ENCODE data around the gene CHAF1B. TPM values are rescaled to one million over a fixed set of nuclear protein-coding genes. Genes with fewer than 3 reads are reported as not detected.

CHAF1B gene
- total RNA-seq, 1 experiment from 2014 or later = 20.7 TPM

DNA sequence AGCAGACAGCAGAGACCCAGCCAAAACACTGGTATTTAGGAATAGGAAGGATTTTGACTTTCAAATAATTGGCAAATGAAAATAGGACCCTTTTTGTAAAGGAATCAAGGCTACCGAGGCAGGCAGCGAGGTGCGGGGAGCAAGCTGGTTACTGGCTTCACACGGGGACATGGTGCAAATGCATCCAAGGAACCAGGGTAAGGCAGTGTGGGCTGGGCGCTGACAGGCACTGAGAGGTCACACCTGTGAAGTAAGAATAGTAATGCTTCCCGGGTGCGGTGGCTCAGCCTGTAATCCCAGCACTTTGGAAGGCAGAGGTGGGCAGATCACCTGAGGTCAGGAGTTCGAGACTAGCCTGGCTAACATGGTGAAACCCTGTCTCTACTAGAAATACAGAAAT is 15.5 kb downstream of the CHAF1B start (continued):
- no peak for TF ChIP-seq ZNF512 (CRISPR knock-in tag; IDR thresholded peaks at IDR 0.05; ENCODE audit: borderline replicate concordance)
- no peak for TF ChIP-seq TEAD4 (CRISPR knock-in tag; IDR thresholded peaks at IDR 0.05)
- TF ChIP-seq RELA (CRISPR knock-in tag; IDR thresholded peaks at IDR 0.05; ENCODE audit: borderline replicate concordance) = no peak
- TF ChIP-seq ZNF416 (CRISPR knock-in tag; IDR thresholded peaks at IDR 0.05) = no peak
- no peak for TF ChIP-seq ZNF138 (CRISPR knock-in tag; conservative IDR thresholded peaks at IDR 0.05)
- no peak for TF ChIP-seq PRRX2 (CRISPR knock-in tag; IDR thresholded peaks at IDR 0.05)
- TF ChIP-seq NFE2L1 (CRISPR knock-in tag; IDR thresholded peaks at IDR 0.05) = no peak
- TF ChIP-seq ELF4 (CRISPR knock-in tag; IDR thresholded peaks at IDR 0.05; ENCODE audit: low read depth) = no peak
- no peak for TF ChIP-seq NR2C2 (CRISPR knock-in tag; IDR thresholded peaks at IDR 0.05)
- TF ChIP-seq CREB1 (CRISPR knock-in tag; IDR thresholded peaks at IDR 0.05) = no peak
- TF ChIP-seq MAX (CRISPR knock-in tag; IDR thresholded peaks at IDR 0.05) = no peak
- no peak for TF ChIP-seq PRDM15 (CRISPR knock-in tag; IDR thresholded peaks at IDR 0.05)
- TF ChIP-seq ARID4B (CRISPR knock-in tag; IDR thresholded peaks at IDR 0.05; ENCODE audit: borderline replicate concordance) = no peak

GRCh38 chr21:36402339-36402738 is 17.1 kb downstream of the CHAF1B start:
- TF ChIP-seq, protein P1, sequence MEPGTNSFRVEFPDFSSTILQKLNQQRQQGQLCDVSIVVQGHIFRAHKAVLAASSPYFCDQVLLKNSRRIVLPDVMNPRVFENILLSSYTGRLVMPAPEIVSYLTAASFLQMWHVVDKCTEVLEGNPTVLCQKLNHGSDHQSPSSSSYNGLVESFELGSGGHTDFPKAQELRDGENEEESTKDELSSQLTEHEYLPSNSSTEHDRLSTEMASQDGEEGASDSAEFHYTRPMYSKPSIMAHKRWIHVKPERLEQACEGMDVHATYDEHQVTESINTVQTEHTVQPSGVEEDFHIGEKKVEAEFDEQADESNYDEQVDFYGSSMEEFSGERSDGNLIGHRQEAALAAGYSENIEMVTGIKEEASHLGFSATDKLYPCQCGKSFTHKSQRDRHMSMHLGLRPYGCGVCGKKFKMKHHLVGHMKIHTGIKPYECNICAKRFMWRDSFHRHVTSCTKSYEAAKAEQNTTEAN (CRISPR knock-in tag; IDR thresholded peaks at IDR 0.05) = no peak
- no peak for TF ChIP-seq ZNF317 (CRISPR knock-in tag; IDR thresholded peaks at IDR 0.05; ENCODE audit: borderline replicate concordance, low read depth)
- no peak for TF ChIP-seq RORB (CRISPR knock-in tag; IDR thresholded peaks at IDR 0.05)
- TF ChIP-seq EMX1 (CRISPR knock-in tag; IDR thresholded peaks at IDR 0.05) = no peak
- TF ChIP-seq TEAD4 (CRISPR knock-in tag; IDR thresholded peaks at IDR 0.05) = no peak
- TF ChIP-seq ZNF219 (CRISPR knock-in tag; IDR thresholded peaks at IDR 0.05; ENCODE audit: borderline replicate concordance) = no peak
- no peak for TF ChIP-seq TCF7 (CRISPR knock-in tag; IDR thresholded peaks at IDR 0.05; ENCODE audit: low read depth)
- TF ChIP-seq SP1 (CRISPR knock-in tag; conservative IDR thresholded peaks at IDR 0.05) = no peak
- no peak for TF ChIP-seq PRDM15 (CRISPR knock-in tag; IDR thresholded peaks at IDR 0.05)
- Mint-ChIP-seq H3K27ac (no peak overlapping the region), H3K4me3 (no peak overlapping the region), H3K4me1 (no peaks in the 10 kb centered on the region), H3K27me3 (ENCODE audit: low read depth) (no peaks in the 10 kb centered on the region), H3K9me3 (no peaks in the 10 kb centered on the region), H3K36me3 (peaks cover 49% of the 10 kb centered on the region)
- ChIA-PET POLR2A (interaction anchor here (0.6 kb wide), 1 partner anchor 436 kb away, joined by 3 read pairs; no protein-coding TSS in a partner anchor), CTCF (no interaction called here)
- no peak for ATAC-seq
- no peak for DNase-seq (ENCODE audit: low spot score)

Data from WTC11 (cell line).